ENCODE results near the gene PPM1F.

PPM1F gene

DNA sequence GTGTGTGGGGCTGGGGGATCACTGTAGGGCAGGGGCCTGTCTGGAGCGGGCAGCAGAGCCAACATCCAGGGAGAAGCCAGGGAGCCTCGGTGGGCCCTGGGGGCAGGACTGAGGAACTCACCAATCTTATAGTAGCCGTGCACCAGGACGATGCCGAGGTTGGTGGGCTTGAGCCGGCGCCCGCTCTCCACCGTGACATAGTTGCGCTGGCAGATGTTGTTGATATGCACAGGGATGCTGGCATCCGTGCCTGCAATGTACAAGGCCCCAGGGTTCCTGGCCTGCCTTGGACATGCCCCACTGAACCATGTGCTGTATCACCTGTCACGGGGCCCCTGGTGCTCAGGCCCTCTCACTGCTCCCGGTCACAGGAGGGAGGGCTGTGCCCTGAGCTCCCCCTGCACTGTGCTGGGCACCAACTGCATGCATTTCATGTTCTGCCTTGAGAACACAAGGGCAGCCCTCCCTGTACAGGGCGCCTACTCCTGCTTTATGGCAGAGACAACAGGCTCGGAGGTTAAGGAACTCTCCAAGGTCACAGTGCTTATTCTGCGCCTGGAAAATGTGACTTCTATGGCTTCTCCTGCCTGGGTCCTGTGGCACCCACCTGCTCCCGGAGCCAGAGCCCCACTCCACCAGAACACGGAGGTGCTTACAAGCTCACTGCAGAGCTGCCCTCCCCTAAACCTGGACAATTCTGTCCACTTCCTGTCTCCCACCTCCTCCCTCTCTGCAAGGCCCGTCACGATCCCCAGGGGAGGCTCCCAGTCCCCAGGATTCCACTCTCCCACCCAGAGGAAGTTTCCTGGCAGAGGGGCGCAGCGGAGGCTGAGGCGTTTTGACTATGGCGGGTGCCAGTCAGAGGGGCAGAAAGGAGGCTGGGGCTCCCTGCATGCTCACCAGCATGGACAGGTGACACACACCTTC lies 7.8 kb upstream of the PPM1F start:
- DNase-seq, result no peak

DNA sequence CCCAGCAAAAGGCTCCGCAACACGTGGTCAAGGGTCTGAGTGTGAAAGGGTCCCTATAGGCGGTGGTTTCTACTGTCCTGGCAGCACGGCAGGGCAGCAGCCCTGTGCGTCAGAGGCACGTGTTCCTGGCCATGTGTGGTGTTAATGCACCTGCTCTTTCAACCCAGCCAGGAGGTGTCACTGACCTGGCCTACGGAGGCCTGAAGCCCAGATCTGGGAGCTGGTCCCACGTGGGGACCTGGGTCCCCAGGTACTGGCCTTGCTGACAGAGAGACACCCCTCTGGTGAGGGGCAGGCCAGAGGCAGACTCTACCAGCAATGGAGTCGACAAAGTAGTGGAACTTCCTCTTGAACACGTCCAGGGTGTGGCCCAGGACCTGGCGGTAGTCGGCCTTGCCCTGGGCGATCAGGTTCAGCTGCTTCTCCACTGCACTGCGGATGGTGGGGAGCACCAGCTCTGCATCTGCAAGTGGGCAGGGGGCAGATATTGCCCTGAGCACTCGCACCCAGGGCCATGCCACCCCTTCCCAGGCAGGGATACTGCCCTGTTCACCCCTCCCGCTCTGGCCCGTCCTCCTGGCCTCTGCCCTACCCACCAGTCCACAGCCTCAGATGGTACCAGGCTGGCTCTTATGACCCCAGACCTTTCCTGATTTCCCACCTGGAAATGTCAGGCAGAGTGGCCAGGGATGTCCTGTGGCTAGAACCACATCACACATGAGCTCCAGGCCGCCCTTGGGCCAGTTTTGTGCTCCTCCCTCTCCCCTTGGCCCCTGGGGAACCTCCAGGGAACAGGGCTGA lies 6.8 kb upstream of the PPM1F start:
- DNase-seq, result no peak

DNA sequence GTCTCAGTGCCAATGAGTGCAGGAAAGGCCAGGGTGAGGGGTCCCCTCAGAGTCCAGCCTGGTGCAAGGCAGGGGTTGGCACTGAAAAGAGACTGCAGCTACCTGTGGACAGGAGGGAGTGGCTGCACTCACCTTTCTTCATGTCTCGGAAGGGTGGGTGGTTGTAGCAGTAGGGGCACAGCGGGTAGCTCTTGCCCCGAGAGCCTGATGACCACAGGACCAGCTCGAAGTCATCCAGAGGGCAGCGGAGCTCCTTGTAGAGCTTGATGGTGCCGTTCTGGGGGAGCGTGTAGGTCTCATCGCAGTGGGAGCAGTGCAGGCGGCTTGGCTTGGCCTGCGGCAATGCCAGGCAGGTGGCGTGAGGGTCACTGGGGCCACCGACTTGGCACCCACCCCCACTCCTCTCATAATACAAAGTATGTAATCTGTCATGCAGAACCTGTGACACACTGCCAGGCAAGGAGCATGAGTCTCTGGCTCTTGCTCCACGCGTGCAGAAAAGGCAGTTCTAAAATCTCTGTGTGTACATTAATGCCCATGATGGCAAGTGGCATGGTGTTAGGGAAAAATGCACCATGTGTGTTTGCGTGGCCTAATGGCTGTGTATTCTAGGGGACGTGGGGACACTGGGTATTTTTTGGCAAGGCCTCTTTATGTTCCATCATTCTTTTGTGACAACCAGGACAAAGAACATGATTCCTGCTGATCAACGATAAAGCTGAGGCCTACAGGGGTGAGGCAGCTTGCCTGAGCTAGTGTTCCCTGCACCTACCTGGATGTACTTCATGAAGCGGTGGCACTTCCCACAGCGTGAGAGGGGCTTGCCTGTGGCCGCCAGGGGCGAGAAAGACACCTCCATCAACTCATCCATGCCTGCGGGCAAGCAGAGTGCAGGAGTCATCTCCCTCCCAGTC lies 6.0 kb upstream of the PPM1F start:
- no peak for DNase-seq

DNA sequence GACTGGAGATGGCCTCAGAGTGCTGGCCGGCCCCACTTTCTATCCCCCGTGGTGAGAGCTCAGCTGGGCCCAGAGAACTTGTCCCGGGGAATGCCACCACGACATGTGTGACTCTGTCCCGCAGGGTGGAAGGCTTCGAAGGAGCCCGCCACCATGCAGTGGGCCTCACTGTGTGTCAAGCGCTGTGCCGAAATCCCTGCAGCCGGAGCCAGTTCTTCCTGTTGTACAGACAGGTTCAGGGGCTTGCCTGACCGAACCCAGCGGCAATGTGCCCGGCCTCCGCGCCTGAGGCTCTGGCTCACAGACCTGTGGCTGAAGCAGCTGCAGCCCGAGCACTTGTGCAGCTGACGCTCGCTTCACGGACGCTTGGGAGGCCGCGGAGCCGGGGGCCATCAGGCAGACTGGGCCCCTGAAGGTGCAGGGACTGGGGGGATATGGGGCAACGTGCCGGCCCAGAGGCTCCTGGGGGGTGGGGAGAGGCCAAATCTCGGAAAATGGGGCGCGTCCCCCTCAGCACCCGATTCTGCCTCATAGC lies 650 bp downstream of the PPM1F start:
- DNase-seq, result no peak

- no peak for DNase-seq
Measured at GRCh38 chr22:21951062-21951461, 1.6 kb downstream of the PPM1F start.

DNA sequence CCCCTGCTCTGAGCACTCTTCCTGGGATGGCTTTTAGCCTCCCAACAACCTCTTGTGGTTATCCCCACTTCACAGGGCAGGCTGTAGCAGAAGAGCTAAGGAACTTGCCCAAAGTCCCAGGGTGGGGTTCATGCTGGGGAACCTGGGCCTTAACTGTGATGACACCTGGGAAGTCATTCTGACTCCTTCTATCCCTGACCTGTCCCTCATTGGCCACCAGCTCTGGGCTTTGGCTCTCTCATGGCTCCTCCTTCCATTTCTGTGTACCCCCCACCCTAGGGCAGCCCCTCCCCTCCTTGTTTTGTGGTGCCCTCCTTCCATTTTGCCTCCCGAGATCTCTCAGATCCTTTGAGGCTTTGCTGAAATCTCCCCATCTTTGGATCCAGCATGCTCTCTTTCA lies 2.7 kb downstream of the PPM1F start:
- DNase-seq, result no peak

GRCh38 chr22:21949569-21949918 lies 3.1 kb downstream of the PPM1F start:
- DNase-seq, result no peak

GRCh38 chr22:21948824-21949568 lies 3.7 kb downstream of the PPM1F start:
- no peak for DNase-seq

DNA sequence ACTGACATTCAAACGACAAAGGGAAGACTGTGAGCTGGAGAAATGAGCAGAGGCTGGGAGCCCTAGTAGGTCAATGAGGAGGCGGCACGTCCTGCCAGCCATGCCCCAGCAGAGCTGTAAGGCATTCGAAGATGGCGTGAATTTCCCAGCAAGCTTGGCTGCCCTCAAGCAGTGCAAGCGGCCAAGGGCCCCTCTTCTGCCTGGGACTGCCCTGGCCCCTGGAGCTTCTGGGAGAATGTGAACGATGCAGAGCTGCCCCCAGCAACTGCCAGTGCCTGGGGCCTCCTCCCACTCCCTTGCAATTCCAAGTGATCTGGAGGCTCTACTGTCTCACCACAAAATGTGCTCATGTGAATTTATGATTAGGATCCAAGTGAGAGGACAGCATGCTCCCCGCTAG lies 4.3 kb downstream of the PPM1F start:
- DNase-seq, result no peak

GRCh38 chr22:21947040-21948014 lies 5.3 kb downstream of the PPM1F start:
- no peak for DNase-seq

GRCh38 chr22:21946262-21946925 lies 6.3 kb downstream of the PPM1F start:
- no peak for DNase-seq

DNA sequence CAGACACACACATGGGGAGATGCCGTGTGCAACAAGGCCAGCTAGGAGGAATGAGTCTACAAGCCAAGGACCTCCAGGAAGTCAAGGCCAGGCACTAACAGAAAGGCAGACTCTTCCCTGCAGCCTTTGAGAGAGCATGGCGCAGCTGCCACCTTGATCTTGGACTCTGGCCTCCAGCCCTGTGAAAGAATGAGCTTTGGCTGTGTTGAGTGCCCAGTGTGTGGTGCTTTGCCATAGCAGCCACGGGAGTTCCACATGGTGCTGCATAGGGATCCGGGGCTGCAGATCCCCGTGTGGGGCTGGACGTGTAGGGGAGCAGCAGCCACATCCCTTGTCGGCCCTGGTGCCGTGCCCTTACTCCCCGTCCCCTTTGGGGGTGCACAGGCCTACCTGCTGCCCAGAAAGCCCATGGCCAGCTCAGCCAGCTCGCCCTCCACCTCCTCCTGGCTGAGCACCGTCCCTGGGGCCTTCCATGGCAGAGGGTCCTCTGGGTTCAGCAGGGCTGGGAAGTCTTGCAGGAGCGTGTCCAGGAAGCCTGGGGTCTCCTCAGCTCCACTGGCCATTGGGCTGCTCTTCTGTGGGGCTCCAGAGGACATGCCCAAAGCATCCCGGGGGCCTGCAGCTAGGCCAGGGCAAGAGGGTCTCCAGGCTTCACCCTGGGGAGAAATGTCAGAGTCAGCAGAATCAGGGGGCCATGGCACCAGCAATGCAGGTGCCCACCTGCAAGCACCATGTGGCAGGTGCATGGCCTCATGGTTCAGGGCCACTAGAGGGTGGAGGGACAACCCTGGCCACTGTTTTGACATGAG lies 7.0 kb downstream of the PPM1F start:
- no peak for DNase-seq

DNA sequence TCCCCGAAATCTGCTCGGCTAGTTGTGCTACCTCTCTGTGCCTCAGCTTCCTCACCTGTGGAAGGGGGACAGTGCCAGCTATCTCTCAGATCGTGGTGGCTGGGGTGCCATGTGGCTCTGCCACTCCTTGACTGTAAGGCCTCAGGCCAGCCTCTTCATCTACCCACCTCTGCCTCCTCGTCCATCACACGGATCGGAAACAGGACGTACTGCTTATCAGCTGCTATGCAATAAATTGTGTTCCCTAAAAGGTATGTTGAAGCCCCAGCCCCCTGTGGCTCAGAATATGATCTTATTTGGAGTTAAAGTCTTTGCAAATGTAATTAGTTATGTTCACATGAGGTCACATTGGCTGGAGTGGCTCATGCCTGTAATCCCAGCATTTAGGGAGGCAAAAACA lies 7.8 kb downstream of the PPM1F start:
- no peak for DNase-seq

- no peak for DNase-seq
Measured at GRCh38 chr22:21943571-21944448, 8.8 kb downstream of the PPM1F start.

GRCh38 chr22:21942407-21943343 lies 10.0 kb downstream of the PPM1F start:
- DNase-seq, result no peak

GRCh38 chr22:21941921-21942320 lies 10.7 kb downstream of the PPM1F start:
- no peak for DNase-seq

- DNase-seq, result no peak
Measured at GRCh38 chr22:21940521-21940920, 12.1 kb downstream of the PPM1F start.
